HG03108 (cell line): Measurements from ENCODE around the gene RNU7-1.

Source experiments
- ATAC-seq: cut with Tn5 transposase; IDR thresholded peaks from one replicate; pipeline ENCODE4 v1.9.1; 2021; ENCODE audit warnings: moderate library complexity; ENCODE audit not compliant: unreplicated experiment

RNU7-1 gene

DNA sequence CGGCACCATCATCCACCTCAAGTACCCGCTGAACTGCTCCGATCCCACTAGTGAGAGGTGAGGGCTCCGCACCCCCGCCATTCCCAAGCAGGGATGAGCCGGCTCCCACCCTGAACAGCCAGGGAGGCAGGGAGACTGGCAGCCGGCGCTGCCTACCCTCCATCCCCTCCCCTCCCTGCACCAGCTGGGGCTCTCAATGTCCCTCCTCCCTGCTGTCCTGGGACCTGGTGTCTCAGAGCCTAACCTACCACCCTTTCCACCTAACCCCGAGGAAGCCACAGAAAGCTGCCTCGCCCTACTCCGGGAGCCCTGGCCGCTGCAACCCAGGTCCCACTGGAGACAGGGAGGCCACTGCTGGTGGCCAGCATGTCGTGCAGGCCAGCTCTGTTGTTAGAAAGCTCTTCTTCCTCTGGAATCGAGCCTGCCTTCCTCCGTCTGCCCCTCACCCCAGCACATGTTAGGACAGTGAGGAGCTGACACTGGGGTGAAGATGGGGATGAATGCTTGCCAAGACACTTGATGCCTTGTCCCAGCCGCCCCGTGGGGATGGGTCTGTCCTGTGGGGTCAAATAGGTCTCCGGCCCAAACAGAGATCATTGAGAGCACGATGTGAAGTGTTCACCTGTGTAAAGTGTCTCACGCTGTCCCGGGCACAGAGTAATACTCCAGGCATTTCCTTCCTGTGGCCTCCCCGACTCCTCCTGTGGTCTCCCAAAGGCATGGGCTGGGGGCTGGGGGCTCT is 8.7 kb downstream of the RNU7-1 start:
- ATAC-seq, result no peak

DNA sequence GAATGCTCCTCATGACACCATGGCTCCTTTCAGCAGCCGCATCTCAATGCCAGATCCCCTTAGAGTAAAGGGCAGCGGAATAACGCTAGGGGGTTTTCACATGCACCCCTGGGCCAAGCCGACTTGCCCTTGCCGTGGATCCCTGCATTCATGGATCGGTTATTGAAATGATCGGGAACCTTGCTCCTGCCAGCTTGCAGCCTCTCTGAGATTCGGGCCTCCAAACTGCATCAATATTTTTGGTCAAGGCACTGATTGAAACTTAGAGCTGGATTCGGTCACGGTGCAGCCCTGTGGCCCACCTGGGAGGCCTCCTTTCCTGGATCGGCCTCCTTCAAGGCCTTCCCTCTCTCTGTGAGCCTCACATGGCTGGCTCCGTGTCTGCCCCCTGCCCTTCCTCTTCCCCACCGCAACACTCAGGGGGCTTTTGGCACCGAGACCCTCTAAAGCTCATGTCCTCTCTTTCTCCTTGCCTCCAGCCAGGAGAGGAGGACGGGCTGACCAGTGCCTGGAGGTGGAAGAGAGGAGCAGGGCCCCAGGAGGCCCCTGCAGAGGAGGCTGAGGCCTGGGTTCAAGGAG is 9.3 kb downstream of the RNU7-1 start:
- no peak for ATAC-seq

DNA sequence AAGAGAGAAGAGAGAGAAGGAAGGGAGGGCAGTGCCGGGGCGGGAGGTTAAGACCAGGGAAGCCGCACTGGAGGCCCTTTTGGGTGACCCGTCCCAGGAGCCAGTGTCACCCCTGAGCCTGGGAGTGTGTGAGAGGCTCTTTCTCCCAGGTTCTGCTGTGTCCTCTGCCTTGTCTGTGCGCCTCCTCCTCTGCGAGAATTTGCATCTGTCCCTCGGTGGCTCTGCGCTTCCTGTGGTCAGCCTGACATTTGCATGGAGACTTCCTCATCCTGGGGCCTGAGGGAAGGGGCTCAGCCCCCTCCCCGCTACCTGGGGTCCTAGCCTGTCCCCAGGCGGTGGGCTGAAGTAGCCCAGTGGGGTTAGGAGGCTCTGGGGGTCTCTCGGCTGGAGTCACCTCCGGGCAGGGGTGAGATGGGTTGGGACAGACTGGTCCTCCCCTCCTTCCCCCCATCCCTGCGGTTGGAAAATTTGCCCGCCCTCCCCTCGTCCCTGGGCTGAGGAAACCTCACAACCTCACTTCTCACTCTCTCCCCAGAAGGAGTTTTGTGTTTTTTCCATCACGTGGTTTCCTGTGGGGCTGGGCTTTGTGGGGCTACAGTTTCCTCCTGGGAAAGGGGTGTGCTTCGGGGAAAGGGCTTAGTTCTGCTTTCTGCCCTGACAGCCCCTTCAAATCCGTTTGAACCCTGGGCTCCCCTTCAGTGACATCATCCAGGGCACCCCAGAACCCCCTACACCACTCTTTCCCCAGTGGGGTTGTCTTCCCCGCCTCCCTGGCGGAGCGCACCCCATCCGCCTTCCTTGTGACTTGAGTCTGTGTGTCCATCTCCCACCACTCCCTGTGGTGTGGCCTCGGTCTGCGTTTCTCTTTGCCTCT is 10.1 kb downstream of the RNU7-1 start:
- ATAC-seq, result peak; percentile 32

DNA sequence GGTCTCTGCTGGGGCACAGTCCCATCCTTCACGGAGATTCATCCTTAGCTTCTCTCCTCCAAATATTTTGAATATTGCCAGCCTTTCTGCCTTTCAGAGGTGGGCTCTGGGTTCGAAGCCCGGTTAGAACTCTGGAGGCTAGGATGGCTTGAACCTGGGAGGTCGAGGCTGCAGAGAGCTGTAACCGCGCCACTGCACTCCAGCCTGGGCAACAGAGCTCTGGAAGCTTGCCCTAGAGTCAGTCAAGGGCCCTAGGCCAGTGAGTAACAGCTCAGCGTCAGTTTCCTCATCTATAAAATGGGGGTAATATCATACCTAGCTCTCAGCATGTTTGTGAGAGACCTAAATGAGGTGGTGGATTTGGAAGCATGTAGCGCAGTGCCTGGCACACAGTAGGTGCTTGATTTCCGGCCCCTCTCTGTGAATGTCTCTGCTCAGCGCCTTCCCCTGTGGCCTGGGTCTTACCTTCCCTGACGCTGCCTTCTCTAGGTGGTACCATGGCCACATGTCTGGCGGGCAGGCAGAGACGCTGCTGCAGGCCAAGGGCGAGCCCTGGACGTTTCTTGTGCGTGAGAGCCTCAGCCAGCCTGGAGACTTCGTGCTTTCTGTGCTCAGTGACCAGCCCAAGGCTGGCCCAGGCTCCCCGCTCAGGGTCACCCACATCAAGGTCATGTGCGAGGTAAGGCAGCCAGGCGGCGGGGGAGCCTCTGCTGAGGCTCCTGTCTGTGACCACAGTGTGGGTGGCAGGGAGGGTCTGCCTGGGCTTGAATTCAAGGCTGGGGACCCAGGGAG is 10.9 kb downstream of the RNU7-1 start:
- no peak for ATAC-seq

DNA sequence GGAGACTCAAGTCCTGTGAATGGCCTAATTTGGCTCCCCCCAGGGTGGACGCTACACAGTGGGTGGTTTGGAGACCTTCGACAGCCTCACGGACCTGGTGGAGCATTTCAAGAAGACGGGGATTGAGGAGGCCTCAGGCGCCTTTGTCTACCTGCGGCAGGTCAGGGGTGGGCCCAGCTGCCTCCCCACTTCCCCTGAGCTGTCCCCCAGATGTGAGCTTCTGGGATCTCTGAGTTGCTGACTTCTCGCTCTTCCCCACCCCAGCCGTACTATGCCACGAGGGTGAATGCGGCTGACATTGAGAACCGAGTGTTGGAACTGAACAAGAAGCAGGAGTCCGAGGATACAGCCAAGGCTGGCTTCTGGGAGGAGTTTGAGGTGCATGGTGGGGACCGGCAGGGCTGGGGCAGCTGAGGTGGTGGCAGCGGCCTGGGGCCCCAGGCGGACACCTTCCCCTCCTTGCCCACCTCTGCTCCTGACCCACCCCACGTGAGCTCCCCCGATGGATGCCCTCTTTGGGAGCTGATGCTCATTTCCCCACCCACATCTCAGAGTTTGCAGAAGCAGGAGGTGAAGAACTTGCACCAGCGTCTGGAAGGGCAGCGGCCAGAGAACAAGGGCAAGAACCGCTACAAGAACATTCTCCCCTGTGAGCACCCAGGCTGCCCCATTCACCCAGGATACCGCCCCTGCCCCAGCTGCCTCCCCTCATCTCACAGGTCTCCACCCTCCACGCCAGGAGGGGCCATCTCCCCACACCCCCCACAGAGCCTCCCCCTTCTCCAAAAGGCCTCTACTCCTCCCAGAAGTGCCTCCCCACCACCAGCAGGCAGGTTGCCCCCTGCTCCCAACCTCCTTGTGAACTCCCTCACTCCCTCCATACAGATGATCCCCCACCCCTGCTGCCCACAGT is 11.7 kb downstream of the RNU7-1 start:
- ATAC-seq, result no peak

DNA sequence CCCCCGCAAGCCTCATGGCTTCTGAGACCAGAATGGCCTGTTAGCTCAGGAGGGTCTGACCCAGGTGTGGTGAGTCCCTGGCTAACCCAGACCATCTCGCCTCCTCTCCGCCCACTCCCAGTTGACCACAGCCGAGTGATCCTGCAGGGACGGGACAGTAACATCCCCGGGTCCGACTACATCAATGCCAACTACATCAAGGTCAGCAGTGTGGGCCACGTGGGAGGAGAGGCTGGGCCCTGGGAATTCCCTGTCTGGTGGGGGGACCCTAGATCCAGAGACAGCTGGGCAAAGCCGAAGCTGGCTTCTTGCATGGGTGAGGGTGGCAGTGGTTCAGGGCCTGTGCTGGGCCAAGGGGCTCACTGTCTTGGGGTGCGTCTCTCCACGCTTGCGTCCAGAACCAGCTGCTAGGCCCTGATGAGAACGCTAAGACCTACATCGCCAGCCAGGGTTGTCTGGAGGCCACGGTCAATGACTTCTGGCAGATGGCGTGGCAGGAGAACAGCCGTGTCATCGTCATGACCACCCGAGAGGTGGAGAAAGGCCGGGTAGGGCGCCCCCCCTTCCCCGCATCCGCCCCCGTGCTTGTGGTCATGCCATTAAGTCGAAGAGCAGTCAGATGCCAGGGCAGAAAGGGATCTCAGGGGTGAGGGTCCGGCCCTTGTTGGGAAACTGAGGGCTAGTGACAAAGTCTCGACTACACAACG is 12.6 kb downstream of the RNU7-1 start:
- no peak for ATAC-seq

DNA sequence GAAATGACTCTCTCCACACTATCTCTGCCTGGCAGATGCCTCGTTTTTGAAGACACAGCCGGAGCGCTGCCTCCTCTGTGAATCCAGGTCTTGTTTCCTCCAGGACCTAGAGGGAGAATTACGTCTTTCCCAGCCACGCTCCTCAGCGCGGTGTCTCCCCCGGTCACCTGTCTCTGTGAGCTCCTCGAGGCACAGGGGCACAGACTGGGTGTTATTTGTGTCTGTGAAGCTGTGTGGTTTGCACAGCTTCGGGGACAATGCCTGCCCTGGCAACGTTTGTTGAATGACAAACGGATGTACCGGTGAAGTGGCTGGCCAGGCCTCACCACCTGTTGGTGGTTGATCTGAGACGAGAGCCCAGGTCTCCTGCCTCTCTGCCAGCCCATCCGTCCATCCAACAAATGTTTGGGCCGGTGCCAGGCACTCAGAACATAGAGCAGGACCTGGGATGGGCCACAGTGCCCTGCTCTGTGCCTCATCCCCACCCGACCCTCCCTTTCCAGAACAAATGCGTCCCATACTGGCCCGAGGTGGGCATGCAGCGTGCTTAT is 13.6 kb downstream of the RNU7-1 start:
- no peak for ATAC-seq

DNA sequence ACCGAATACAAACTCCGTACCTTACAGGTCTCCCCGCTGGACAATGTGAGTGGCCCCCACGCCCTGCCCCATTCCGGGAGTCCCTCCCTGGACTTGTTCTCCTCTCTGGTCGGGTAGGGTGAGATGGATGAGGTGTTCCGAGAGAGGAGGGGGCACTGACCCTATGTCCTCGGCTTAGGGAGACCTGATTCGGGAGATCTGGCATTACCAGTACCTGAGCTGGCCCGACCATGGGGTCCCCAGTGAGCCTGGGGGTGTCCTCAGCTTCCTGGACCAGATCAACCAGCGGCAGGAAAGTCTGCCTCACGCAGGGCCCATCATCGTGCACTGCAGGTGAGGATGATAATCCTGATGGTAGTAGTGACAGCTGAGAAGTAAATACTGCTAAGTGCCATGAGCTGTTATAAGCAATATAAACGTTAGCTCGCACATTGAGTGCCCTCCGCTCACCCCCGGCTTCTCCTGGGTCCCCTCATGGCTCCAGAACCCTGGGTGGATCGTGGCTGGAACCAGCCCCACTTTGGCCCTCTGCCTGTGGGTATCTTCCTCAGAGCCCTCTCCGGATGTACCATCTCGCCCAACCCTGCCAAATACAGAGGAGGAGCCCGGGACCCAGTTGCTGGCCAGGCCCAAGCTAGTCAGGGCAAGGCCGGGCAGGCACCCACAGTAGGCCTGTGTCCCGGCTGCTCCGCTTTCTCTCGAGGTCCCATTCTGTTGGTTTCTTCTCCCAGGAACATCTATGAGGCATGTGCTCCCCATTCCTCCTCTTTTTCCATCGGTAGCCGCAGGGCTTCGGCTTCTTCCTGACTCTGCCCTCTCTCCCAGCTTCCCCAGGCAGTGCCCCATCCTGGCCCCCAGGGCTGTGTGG is 14.4 kb downstream of the RNU7-1 start:
- ATAC-seq, result no peak

DNA sequence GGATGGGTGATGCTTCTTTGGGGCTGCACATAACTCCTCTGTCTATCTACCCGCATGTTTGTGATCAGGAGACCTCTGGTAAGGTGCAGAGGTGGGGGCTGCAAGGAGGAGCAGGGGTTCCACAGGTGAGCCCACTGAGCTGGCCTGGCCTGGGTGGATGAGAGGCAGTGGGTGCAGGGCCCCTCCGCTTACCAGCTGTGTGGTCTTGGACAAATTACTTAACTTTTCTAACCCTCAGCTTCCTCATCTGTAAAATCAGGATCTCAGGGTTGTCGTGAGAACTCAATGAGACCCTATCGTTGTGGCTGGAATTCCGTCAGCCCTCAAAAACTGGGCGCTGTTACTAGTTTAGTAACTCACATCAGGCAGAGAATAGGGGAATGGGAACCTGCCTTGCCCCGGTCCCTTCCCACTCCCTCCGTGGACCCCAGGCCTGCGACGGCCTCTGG is 15.0 kb downstream of the RNU7-1 start:
- no peak for ATAC-seq

DNA sequence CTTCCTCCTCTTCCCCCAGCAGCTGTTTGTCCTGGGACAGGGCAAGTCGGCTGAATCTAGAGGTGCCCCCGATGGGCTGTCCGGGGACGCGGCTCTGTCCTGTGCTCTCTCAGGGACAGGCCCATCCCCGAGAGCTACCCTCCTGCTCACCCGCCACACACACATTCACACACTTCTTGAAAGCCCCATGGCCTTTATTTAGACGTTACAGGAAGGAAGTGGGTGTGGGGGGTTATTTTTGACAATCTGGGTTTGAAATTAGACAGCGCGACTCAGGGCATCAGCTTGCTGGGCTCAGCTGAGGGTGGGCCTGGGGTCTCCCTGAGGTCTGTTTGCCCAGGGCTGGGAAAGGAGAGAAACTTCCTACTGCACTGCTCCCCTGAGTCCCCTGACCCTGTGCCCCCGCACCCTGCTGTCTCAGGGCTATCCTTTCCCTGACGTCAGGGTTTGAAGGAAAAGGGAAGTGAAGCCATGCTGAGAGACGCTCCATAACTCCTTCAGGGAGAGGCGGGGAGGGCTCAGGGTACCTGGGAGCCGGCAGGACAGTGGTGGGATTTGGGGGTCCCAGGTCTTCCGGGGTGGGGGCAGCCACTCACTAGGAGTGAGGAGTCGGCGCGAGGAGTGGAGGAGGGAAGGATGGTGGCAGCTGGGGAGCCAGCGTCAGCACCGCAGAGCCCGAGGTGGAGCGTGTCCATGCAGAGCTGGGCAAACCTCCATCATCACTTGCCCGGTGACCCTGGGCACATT is 15.6 kb downstream of the RNU7-1 start:
- ATAC-seq, result peak; percentile 52

DNA sequence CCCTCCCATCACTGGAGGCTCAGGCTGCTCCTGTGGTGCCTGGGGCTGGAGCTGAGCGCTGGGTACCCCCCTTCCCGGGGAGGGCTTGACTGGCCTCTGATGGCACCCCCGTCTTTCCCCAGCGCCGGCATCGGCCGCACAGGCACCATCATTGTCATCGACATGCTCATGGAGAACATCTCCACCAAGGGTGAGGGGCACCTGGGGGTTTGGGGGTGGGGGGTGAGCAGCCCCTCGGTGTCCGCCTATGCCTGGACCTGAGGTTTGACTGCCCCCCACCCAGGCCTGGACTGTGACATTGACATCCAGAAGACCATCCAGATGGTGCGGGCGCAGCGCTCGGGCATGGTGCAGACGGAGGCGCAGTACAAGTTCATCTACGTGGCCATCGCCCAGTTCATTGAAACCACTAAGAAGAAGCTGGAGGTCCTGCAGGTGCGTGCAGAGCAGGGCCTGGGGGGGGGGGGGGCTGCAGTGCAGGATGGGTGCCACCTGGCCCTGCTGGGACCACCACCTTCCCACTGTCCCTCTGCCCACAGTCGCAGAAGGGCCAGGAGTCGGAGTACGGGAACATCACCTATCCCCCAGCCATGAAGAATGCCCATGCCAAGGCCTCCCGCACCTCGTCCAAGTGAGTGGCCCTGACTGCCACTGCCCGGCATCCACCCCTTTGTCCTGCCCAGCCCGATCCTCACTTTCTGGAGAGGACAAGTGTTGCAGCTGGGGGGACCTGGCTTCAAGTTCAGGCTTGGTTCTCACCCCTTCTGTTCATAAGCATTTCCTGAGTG is 16.4 kb downstream of the RNU7-1 start:
- no peak for ATAC-seq

DNA sequence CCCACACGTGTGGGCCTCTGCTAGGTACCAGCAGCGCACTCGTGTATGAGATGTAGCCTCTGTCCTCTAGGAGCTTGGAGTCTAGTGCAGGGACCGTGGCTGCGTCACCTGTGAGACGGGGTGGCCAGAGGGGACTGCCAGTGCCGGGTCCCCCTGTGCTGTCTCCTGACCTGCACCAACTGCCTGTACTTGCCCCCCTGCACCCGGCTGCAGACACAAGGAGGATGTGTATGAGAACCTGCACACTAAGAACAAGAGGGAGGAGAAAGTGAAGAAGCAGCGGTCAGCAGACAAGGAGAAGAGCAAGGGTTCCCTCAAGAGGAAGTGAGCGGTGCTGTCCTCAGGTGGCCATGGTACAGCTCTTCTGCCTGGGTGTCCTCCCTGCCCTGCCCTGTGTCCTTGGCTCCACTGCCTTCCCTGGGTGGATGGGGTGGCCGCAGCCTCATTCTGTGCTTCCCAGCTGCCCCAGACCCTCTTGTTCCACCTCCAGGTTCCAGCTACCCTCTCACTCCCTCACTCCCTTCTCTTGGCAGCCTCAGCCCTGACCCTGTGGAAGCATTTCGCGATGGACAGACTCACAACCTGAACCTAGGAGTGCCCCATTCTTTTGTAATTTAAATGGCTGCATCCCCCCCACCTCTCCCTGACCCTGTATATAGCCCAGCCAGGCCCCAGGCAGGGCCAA is 17.1 kb downstream of the RNU7-1 start:
- peak; percentile 32 for ATAC-seq

DNA sequence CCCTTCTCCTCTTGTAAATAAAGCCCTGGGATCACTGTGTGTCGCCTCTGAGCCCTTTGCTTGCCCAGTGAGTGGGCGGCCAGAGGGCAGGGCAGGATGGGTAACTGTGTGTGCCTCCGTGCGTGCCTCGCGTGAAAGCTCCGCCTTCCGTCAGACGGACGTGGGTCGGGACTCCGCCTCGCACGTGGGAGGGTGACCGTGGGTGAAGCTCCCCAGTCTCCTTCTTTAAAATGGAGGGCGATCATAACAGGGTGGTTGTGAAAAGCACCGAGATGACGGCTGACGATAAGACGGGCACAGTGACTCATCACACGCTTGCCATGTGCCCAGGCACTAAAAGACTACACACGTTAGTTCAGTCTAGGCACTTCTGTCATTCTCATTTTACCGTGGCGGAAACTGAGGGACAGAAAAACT is 17.7 kb downstream of the RNU7-1 start:
- no peak for ATAC-seq

DNA sequence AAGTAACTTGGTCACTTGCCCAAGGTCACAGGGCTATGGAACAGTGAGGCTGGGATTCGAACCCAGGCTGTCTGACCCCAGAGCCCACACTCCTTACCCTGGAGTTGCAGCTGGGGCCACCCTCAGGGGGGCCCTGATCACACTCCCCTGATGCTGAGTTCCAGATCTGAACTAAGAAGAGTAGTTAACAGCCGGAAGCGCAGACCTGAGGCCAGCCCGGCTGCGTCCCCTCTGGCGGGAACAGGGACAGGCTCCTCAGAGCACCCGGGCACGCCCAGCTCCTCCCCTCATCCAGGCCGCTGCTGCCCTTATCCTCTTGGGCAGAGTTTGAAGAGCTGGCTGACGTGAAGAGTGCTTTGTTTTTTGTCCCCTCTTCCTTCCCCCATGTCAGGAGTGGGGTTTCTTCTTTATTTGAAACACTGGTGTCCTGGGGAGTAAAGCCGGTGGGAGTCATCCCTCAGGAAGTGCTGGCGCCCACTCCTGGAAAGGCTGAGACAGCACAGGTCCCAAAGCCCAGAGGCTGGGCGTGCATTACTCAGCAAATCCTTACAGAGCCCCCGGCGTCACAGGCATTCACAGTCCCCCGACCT is 18.2 kb downstream of the RNU7-1 start:
- ATAC-seq, result no peak

DNA sequence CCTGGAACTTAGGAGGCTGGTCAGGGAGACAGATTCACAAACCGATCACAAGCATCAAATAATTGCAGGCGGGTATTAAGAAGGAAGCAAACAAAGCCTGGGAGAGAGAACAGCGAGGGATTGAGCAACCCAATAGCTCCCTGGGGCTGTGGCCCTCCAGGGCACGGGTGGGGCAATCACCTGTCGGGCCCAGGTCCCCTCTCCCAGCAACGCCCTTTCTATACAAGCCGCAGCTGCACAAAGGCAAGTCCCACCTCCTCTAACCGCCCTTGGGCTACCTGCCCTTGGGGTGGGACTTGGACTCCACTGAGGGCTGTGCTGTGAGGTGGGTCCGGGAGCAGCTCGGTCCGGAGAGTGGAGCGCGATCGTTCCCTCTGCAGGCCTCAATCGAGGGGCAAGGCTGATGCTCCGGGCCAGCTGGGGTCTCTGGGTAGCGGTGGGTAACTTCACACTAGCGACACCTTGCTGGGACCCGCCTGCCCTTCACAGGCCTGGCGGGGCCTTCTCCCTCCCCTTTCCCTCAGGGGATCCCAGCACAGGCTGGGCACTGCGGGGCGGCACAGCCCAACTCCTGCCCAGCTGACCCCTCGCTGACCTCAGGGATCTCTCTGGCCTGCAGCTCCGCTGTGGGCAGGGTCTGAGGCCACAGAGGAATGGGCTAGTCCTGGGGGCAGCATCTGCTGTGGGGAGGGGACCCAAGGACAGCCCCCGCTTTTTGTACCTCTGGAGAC is 18.8 kb downstream of the RNU7-1 start:
- ATAC-seq, result no peak
